Duodenal mucosa (tissue), 2 donors: ENCODE data around the gene NDE1.

Experiments used
- H3K27ac ChIP-seq: one replicate; pipeline ENCODE4 v1.7.0; 2013; ENCODE audit warnings: low read depth, low read length
- H3K27me3 ChIP-seq, 2 donors: one replicate each; pipeline ENCODE4 v1.7.0; 2013; ENCODE audit warnings: low read length in 2 of 2, control low read depth in 1 of 2; ENCODE audit not compliant: insufficient read depth in 2 of 2, control insufficient read depth in 1 of 2
- H3K36me3 ChIP-seq, 2 donors: one replicate each; pipeline ENCODE4 v1.7.0; 2013; ENCODE audit warnings: low read length in 2 of 2, control low read depth in 1 of 2; ENCODE audit not compliant: insufficient read depth in 2 of 2, control insufficient read depth in 1 of 2
- H3K4me1 ChIP-seq, 2 donors: one replicate each; pipeline ENCODE4 v1.7.0; 2013; ENCODE audit warnings: low read length in 2 of 2, control low read depth in 1 of 2; ENCODE audit not compliant: insufficient read depth in 2 of 2, control insufficient read depth in 1 of 2
- H3K4me3 ChIP-seq, 2 donors: one replicate each; pipeline ENCODE4 v1.7.0; 2013; ENCODE audit warnings: low read length in 2 of 2, low read depth in 1 of 2
- H3K9ac ChIP-seq, 2 donors: one replicate each; pipeline ENCODE4 v1.7.0; 2013; ENCODE audit warnings: low read length in 2 of 2, low read depth in 1 of 2
- H3K9me3 ChIP-seq, 2 donors: one replicate each; pipeline ENCODE4 v1.7.0; 2013; ENCODE audit warnings: low read length in 2 of 2, control low read depth in 1 of 2; ENCODE audit not compliant: control insufficient read depth in 1 of 2

The NDE1 gene

DNA sequence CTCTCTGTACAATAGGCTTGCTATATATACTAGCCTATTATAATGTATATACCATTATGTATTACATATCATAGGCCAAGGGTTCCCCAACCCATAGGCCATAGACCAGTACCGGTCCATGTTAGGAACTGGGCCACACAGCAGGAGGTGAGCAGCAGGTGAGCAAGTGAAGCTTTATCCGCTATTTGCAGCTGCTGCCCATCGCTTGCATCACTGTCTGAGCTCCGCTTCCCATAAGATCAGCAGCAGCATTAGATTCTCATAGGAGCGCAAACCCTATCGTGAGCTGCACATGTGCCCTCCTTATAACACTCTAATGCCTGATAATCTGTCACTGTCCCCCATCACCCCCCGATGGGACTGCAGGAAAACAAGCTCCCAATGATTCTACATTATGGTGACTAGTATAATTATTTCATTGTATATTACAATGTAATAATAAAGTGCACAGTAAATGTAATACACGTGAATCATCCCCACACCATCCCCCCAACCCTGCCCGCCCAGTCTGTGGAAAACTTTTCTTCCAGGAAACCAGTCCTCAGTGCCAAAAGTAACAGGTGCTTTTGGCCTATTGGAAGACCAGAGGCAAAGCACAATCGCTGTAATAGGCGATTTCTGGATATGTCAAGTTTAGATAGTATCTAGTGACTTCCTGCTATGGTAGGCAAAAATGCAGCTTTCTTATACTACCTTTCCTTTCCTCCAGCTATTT, 122.7 kb downstream of the NDE1 start:
- no peaks in the 10 kb centered on the region for H3K36me3 ChIP-seq
- H3K9ac ChIP-seq: no peak overlapping the region
- H3K4me3 ChIP-seq: no peak overlapping the region

DNA sequence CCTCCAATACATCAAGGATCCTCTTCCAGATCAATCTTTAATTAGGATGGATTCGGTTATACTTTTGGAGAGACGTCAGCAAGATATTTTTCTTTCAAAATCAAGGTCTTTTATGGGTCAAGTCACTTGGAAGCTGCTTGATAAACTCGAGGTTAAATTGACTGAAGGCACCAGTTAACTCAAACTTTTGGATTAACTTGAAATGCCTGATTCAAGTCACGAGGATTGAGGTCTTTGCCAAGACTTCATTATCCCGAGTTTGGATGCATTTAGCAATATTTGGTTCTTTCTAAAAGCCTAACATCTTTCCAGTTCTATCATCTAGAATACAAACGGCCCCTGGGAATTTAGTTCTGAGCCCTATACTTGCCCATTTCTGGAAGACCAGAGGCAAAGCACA, 123.9 kb downstream of the NDE1 start:
- H3K27me3 ChIP-seq: no peaks in the 10 kb centered on the region
- H3K9me3 ChIP-seq: no peaks in the 10 kb centered on the region
- no peak overlapping the region for H3K4me3 ChIP-seq
- H3K9ac ChIP-seq: no peak overlapping the region
- no peaks in the 10 kb centered on the region for H3K4me1 ChIP-seq
- H3K27ac ChIP-seq: no peak overlapping the region
- no peaks in the 10 kb centered on the region for H3K36me3 ChIP-seq

More for the DNA sequence above, 122.7 kb downstream of the NDE1 start:
- Histone ChIP-seq H3K27me3 (no peaks in the 10 kb centered on the region), H3K4me1 (no peaks in the 10 kb centered on the region), H3K27ac (no peak overlapping the region), H3K9me3 (peaks cover 0 to 2% of the 10 kb centered on the region in 2 donors)

DNA sequence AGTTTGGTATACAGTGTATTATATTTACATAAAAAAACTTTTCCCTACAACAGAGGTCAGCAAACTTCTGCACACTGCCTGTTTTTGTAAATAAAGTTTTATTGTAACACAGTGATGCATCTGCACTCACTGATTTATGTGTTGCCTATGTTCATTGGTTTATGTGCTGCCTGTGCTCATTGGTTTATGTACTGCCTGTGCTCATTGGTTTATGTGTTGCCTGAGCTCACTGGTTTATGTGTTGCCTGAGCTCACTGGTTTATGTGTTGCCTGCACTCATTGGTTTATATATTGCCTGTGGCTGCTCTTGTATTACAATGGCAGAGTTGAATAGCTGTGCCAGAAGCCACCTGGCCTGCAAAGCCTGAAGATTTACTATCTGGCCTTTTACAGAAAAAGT, 125.2 kb downstream of the NDE1 start:
- H3K27ac ChIP-seq: no peak overlapping the region
- no peaks in the 10 kb centered on the region for H3K27me3 ChIP-seq
- H3K9ac ChIP-seq: no peak overlapping the region
- no peaks in the 10 kb centered on the region for H3K4me1 ChIP-seq
- no peaks in the 10 kb centered on the region for H3K36me3 ChIP-seq
- no peak overlapping the region for H3K4me3 ChIP-seq
- no peaks in the 10 kb centered on the region for H3K9me3 ChIP-seq

DNA sequence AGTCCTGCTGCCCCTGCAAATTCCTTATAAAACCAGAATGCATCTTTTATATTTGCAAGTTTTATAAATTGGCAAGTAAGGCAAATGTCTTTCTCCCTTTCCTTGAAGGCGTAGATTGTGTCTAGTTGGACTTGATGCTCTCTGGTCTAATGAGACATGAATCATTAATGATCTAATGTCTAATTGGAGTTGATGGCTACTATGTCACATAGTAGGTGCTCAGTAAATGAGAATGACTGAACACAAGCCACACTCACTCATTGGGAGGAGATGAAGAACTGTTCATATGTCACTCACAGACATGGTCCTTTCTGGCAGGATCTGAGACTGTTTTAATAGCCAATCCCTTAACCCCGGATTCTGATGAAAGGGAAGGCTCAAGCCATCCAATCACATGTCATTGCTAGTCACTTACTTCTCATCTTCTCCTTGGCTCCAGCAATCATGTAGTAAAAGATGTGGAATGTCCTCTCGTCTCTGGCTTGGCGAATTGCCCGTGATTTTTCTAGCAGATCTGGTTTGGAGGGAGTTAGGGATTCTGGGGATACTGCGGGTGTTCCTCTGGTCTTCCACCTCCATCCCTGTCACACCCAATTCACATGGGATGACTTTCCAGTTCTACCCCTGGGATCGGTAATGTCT, 125.7 kb downstream of the NDE1 start:
- Histone ChIP-seq H3K4me1 (no peaks in the 10 kb centered on the region), H3K27ac (no peak overlapping the region), H3K9me3 (no peaks in the 10 kb centered on the region), H3K27me3 (no peaks in the 10 kb centered on the region), H3K4me3 (no peak overlapping the region), H3K36me3 (no peaks in the 10 kb centered on the region), H3K9ac (no peak overlapping the region)
